GM21526 (cell line): ENCODE results near the gene MBNL1.
A peak's percentile ranks its signal among the peaks of the same experiment; 100 is the strongest.

Experiments used
- ATAC-seq: cut with Tn5 transposase; IDR thresholded peaks from one replicate; pipeline ENCODE4 v1.9.1; 2021; ENCODE audit warnings: moderate library complexity; ENCODE audit not compliant: unreplicated experiment, low FRiP score

The MBNL1 gene

GRCh38 chr3:152460936-152461335, 192.2 kb downstream of the MBNL1 start:
- ATAC-seq: no peak

DNA sequence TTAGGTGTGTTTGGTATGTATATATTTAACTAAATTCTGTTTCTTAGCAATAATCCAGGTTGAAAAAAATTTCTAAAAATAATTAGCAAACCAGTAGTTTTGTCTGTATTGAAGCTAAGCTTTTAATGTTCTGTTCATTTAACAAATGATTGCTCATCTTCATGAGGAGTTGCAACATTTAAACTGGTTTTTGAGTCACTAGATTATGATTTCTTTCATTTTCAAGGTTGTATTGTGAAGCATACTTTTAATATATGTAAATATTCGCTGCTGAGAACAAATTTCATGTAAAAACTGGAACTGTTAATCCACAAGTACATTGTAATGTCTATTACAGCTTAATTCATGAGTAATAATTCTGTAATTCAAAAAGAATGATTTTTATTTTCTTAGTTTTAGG, 192.7 kb downstream of the MBNL1 start:
- no peak for ATAC-seq

GRCh38 chr3:152466784-152467183, 198.1 kb downstream of the MBNL1 start:
- no peak for ATAC-seq

- ATAC-seq: no peak
These were observed 200.7 kb downstream of the MBNL1 start for GRCh38 chr3:152469248-152470025.

- no peak for ATAC-seq
These were observed 201.4 kb downstream of the MBNL1 start for GRCh38 chr3:152470095-152470494.

GRCh38 chr3:152470893-152471292, 202.2 kb downstream of the MBNL1 start:
- no peak for ATAC-seq

DNA sequence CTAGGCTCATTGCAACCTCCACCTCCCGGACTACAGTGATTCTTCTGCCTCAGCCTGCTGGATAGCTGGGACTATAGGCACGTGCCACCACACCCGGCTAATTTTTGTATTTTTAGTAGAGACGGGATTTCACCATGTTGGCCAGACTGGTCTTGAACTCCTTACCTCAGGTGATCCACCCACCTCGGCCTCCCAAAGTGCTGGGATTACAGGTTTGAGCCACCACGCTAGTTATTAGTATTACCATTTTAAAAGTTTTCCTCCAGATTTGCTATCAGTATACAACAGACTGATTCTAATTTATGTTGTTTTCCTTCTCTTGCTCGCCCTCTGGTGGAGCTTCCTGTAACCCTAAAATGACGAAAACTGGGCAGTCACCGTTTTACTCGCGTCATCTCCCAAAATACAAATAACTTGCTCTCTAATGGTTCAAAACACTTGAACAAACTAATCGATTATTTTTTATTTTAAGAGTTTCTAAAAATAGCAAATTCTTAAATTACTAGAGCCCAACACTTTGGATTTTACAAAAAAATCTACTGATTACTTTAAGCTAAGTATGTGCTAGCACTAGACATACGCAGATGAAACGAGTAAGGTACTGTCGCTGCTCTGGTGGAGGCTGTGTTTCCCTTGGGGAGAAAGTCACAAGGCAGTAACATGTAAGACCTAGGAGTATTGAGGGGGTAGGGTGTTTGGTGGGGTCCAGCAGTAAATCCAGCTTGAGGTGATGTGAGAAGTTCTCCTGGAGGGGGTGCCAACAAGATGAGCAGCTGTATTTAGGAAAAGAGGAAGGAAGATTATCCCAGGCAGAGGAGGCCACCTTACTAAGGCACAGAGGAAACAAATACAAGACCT, 203.3 kb downstream of the MBNL1 start:
- peak; percentile 64 for ATAC-seq

DNA sequence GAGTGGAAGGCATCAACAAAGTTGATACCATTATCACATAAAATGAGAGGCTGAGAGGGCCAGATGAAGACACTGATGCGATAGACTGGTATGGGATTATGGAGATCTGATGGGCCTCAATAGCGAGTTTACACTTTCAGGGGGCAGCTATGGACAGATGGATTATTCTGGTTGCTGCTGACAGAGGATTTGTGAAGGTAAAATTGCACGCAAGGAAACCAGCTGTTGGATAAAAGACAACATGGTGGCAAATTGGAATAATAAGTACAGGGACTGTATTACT, 203.9 kb downstream of the MBNL1 start:
- ATAC-seq: no peak

DNA sequence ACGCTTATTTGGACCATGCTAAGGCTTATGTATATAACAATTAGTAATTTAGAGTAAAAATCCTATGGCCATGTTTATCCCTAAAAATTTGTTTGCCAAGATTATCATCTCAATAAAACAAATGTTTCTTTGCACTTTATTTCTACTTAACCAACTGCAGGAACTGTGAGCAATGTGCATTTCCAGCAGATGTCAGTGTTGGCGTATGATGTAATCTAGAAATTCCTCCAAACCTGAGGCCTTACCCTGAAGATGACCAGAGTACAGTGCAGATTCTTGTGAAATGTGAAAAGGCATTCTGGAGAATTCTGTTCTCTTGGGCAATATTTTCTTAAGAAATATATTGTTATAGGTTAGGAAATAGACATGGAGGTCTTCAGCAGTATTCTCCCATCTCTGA, 205.9 kb downstream of the MBNL1 start:
- ATAC-seq: no peak

DNA sequence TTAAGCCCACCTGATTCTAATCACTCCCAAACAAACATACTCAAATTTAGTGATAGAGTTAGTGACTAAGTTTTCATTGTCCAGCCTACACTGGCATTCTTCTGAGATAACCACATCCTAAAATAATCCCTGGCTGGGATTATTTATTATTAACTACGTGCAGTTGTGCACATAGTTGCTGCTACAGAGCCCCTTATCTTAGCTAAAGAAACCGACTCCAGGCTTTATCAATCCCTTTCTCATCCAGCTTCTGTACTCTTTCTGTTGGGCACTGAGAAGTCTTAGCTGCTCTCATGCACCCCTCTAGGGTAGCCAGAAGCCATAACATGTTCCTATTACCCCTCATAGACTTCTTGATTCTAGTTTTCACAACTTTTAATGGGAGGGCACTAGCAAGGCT, 208.7 kb downstream of the MBNL1 start:
- ATAC-seq: no peak

DNA sequence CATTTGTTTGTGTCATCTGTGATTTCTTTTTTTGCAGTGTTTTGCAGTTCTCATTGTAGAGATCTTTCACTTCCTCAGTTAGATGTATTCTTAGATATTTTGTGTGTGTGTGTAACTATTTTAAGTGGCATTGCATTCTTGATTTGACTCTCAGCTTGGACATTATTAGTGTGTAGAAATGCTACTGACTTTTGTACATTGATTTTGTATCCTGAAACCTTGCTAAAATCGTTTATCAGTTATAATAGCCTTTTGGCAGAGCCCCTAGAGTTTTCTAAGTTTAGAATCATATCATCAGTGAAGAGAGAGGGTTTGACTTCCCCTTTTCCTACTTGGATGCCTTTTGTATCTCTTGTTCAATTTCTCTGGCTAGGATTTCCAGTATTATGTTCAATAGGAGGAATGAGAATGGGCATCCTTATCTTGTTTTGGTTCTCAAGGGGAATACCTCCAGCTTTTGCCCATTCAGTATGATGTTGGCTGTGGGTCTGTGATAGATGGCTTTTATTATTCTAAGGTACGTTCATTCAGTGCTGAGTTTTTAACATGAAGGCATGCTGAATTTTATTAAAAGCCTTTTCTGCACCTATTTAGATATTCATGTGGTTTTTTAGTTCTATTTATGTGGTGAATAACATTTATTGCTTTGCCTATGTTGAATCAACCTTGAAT, 211.7 kb downstream of the MBNL1 start:
- peak; percentile 90 for ATAC-seq

DNA sequence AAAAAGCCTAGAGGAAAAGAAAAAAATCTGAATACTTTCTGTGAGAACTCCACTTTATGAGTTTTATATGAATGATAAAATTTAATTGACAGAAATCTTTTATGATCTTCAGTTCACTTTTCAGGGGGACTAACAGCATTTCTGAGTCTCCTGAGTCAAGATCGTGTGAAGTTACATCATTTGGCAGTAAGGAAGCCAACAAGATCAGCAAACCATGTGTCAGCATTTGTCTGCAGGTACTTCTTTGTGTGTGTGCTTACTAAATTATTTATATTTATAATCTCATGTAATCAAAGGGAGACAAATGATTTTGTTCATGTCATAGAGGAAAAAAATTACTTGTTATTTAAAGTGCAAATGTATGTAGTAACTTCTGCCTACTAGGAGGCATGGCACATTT, 217.6 kb downstream of the MBNL1 start:
- no peak for ATAC-seq

DNA sequence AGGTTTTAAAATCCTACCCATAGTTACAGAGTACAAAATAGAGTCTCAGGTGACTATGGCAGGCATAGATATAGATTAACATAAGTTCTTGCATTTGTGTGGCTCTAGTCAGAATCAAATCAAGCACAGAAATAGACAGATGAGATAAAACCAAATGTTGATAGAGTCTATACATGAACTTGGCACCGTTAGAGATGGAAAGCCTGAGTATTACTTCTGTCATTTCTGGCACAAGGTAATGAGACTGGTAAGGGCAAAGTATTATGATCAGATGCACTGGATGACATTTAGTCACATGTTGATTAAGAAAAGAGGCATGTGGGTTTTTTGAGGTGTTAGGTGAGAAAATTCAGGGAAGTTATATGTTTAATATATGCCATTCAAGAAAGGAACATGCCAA, 219.7 kb downstream of the MBNL1 start:
- no peak for ATAC-seq

GRCh38 chr3:152491922-152492321, 223.2 kb downstream of the MBNL1 start:
- ATAC-seq: no peak

DNA sequence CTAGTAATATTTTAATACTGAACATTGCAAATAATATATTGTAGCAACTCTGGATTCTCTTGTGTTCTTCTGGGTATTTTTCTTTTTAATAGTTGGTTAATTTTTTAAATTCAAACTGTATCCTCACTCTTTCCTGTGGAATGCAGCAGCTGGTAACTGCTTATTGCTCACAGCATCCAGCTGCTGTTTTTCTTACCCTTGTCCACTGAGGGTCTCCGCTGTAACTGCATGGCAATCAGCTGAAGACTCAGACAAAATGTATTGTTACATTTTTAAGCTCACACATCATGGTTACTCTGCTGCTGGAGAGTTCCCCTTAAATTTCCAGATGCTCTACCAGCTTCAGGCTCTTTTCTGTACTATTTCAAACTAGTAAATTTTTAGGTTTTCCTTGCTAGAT, 227.6 kb downstream of the MBNL1 start:
- ATAC-seq: no peak

- no peak for ATAC-seq
These were observed 228.0 kb downstream of the MBNL1 start for GRCh38 chr3:152496716-152497115.

DNA sequence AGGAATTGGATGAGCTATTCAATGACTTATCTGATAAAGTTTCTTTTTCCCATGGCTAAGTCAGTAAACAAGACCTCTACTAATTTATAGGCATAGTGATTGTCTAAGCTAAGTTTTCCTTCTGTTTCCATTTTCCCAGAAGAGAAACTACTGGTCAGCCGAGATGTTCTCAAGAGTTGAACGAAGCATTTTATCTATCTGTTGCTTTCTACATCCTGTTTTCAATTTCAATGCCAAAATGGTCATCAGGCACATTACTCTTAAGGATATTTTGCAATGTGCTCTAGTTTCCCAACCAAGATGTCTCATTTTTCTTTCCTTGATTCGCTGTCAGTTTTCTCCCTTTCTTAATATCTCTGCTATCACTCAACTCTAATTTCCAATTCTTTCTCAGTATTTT, 228.7 kb downstream of the MBNL1 start:
- ATAC-seq: no peak

- ATAC-seq: no peak
These were observed 229.2 kb downstream of the MBNL1 start for GRCh38 chr3:152497890-152498289.

DNA sequence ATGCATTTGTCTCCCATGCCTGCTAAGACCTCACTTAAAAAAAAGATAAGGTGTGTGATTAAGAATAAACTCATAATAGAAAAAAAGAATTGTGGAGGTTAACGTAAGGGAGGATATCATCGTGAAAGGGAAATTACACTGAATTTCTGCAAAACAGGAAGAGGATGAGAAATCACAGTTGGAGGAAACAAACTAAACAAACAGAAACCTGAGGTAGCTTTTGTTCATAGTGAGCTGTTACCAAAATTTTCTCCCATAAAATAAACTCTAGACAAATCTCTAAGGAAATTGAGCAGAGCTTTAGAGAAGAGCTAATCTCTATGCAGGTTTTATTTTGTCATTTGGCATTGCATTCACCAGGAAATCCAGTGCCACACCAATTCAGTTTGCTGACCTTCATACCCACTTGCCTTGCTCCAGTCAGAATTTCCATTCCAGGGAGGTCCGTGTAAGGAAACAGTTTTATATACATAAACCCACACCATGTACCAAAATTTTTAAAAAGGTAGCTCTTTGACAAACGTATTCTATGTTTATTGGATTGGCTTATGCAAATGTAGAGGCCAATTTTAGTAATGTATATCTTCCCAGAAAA, 231.2 kb downstream of the MBNL1 start:
- ATAC-seq: no peak

- peak; percentile 87 for ATAC-seq
These were observed 237.2 kb downstream of the MBNL1 start for GRCh38 chr3:152505926-152506325.

- no peak for ATAC-seq
These were observed 240.0 kb downstream of the MBNL1 start for GRCh38 chr3:152508705-152509104.
